Skeletal muscle cell (primary cell): ENCODE results near the gene VKORC1L1.
"Not testable (repeated sequence)": the region's sequence is repeated elsewhere in the genome, so short reads cannot be mapped to it uniquely, and the experiment has no call there.

Experiments used
- DNase-seq: peaks from one replicate; pipeline ENCODE4 v3.0.0-alpha.2; 2010; ENCODE audit warnings: low read depth
- H3K4me3 ChIP-seq: 2 replicates; pipeline ENCODE4 v1.5.1; 2011; ENCODE audit warnings: low read depth, mild to moderate bottlenecking, control low read depth, low read length, moderate library complexity

Gene VKORC1L1

DNA sequence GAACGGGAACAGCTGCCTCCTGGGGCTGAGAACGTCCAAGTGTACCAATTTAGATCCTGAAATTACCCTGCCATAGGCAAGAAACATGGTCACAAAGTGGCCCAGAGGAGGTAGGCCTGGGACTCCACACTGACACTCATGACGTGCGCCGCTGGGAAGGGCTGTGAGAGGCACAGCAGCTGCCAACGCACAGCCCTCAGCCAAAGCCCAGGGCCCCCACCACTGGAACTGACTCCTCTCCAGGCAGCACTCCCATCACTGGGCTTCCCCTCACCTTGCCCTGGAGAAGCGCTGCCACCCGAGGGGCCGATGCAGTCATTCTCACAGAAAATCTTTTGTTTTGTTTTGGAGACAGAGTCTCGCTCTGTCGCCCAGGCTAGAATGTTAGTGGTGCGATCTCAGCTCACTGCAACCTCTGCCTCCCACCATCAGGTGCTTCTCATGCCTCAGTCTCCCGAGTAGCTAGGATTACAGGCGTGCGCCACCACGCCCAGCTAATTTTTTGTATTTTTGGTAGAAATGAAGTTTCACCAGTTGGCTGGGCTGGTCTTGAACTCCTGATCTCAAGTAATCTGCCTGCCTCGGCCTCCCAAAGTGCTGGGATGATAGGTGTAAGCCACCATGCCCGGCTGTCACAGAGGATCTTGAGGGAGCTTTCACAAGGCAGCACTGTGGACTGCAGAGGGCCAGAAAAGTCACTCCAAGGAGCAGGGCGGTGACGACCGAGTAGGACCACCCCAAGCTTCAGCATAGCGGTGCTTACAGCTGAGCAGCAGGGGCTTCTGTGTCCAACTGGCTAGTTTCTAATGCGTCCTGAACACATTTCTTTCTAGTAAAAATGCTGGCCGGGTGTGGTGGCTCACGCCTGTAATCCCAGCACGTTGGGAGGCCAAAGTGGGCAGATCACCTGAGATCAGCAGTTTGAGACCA lies 95.6 kb downstream of the VKORC1L1 start:
- no peak for DNase-seq

GRCh38 chr7:65971021-65971420 lies 98.1 kb downstream of the VKORC1L1 start:
- no peak for DNase-seq
- H3K4me3 ChIP-seq, result no peak overlapping the region

More for the DNA sequence above, 95.6 kb downstream of the VKORC1L1 start:
- no peak overlapping the region for H3K4me3 ChIP-seq

- no peak overlapping the region for H3K4me3 ChIP-seq
- no peak for DNase-seq
These were observed 100.1 kb downstream of the VKORC1L1 start for GRCh38 chr7:65972976-65973375.

DNA sequence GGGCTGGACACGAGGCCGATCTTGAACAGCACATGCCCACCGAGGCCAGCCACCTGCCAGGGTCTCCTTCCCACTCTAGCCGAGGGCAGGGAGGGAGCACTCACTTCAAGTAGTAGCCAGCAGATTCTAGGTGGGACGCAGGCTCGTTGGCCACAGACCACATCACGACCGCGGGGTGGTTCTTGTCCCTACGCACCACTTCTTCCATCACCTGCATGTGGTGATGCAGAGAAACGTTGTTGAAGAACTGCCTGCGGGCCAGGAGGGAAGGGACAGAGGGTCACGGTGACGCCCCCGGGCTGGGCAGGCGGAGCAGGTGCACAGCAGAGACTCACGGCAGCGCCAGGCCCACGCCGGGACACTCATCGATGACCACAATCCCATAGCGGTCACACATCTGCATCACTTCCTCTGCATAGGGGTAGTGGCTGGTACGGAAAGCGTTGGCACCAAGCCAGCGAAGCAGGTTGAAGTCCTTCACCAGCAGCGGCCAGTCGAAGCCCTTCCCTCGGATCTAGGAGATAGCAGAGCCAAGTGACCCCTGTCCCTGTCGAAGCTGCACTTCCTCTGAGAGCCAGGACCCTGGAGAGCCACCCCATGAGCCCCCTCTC lies 101.4 kb downstream of the VKORC1L1 start:
- no peak overlapping the region for H3K4me3 ChIP-seq
- DNase-seq, result no peak

- H3K4me3 ChIP-seq, result no peak overlapping the region
- DNase-seq, result no peak
These were observed 102.0 kb downstream of the VKORC1L1 start for GRCh38 chr7:65974876-65975275.

DNA sequence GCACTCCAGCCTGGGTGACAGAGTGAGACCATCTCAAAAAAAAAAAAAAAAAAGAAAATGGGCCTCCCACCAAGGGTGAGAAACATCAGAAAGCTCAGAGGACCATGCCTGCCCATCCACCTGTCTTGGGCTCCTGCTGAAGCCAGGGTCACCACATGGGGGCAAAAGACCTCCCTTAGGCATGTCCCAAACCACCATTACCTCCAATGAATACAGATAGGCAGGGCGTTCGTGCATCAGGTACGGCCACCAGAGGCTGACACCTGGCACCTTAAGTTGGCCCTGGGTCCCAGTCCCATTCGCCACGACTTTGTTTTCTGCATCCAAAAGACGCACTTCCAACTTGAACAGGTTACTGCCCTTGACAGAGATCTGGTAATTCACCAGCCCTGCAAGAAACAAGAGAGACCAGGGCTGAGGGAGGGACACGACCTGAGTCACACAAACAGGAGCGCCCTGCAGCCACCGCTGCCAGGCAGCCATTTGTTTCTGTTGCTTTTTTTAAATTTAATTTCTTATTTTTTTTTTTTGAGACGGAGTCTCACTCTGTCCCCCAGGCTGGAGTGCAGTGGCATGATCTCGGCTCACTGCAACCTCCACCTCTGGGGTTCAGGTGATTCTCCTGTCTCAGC lies 103.1 kb downstream of the VKORC1L1 start:
- no peak for DNase-seq
- no peak overlapping the region for H3K4me3 ChIP-seq

DNA sequence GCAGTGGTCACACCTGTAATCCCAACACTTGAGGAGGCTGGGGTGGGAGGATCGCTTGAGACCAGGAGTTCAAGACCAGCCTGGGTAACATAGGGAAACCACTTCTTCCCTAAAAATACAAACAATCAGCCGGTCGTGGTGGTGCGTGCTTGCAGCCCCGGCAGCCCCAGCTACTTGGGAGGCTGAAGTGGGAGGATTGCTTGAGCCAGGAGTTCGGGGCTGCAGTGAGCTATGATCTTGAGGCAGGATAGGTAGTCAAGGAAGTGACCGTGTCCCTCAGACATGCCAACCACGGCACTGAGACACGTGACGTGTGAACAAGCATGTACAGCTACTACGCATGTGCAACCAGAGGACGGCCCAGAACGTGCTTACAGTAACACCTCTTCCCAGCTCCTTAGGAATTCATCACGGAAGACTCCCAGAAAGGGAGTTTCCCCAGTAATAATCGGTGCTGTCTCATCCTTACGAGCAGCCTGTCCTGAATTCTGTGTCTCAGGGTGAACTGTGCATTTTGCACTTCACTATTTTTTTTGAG lies 103.9 kb downstream of the VKORC1L1 start:
- DNase-seq, result no peak
- H3K4me3 ChIP-seq, result no peak overlapping the region

DNA sequence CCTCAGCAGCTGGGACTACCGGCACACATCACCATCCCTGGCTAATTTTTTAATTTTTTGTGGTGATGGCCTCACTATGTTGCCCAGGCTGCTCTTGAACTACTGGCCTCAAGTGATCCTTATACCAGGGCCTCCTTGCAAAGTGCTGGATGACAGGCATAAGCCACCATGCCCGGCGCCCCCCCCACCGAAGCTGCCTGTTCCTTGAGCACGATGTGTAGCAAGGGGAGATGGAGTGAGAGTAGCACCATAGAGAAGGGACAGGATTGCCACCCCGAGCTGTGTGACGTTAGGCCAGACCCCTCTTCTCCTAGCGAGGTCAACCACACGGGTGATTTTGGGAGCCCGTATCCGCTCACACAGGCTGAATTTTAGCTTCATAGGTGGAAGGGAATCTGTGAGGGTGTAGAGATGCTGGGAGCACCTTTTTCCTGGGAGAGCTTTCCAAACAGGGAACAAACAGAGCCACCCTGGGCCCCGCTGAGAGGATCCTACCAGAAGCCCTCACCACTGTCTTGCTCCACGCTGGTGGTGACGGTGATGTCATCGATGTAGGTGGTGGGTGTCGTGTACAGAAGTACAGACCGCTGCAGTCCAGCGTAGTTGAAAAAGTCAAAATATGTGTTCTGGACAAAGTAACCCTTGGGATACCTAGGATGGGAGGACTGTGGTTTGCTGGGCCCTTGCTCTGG lies 106.2 kb downstream of the VKORC1L1 start:
- no peak for DNase-seq
- no peak overlapping the region for H3K4me3 ChIP-seq

- no peak for DNase-seq
- no peak overlapping the region for H3K4me3 ChIP-seq
These were observed 107.0 kb downstream of the VKORC1L1 start for GRCh38 chr7:65979583-65980477.

DNA sequence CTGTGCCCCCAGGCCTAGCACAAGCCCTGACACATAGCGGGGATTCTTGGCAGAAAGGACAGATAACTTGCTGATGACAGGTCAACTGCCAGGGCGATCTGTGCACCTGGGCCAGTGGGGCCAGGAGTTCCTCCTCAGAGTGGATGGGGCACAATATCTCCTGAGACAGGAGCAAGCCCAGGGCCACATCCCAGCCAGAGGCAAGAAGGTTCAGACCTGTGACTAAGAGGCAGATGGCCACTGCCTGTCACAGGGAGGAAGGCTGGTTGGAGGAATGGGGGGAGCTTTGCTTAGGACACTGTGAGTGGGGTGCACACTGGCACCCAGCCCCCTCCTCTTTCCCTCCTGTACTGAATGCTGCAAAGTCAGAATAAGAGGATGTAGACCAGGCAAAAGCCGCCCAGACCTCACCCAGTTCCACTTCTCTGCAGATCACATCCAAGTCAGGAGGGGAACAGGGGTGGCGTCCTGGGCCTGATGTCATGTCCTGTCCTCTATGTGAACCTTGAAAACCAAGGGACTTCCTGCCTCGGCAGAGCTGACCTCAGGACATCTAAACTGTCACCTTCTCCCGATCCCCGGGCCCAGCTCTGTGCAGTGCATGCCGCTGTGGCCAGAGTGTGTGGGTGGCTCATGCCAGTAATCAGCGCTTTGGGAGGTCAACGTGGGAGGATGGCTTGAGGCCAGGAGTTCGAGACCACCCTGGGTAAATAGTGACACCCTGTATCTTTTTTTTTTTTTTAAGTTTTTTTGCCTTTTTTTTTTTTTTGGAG lies 107.8 kb downstream of the VKORC1L1 start:
- no peak for DNase-seq
- H3K4me3 ChIP-seq, result peak overlapping the region; percentile 72

DNA sequence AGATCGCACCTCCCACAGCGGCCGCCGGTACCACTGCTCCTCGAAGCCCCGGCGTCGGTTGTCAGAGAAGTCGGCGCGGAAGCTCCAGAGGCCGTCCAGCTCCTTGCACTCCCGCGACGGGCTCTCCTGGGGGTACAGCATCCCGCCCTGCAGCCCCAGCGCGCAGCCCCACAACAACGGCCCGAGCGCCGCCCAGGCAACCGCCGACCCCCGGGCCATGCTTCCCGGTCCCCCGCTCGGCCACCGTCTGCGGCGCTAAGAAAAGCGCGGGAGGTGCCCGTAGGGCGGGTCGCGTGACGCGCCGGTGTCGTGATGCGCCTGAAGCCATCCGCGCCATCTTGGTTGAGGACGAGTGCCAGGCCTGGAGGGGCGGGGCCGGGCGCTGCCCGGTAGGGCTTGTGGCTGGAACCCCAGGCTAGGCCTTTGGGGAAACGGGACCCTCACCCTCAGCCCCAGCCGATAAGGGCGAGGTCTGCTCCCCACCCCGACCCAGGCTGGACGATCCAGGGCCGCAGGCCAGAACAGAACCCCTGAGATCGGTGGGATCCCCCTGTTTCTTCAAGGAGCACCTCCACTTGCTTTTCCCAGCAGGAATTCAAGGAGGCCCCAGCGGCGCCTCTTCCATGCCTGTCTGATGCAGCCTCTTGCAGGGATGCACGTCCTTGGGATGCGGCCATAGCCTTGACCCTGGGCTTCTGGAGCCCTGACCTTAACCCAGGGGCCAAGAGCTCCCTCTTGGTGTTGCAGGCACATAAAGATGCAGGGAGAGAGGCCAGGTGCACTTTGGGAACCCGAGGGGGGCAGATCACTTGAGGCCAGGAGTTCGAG lies 109.3 kb downstream of the VKORC1L1 start, which contains the start of gene GUSB:
GUSB (minus strand) TSS at position 249 of the 828 bp plus-strand sequence; CDS start at position 219, 30 bp downstream.
- DNase-seq, result peak; percentile 48
- H3K4me3 ChIP-seq, result peak within 1 kb of the TSS; percentile 72

DNA sequence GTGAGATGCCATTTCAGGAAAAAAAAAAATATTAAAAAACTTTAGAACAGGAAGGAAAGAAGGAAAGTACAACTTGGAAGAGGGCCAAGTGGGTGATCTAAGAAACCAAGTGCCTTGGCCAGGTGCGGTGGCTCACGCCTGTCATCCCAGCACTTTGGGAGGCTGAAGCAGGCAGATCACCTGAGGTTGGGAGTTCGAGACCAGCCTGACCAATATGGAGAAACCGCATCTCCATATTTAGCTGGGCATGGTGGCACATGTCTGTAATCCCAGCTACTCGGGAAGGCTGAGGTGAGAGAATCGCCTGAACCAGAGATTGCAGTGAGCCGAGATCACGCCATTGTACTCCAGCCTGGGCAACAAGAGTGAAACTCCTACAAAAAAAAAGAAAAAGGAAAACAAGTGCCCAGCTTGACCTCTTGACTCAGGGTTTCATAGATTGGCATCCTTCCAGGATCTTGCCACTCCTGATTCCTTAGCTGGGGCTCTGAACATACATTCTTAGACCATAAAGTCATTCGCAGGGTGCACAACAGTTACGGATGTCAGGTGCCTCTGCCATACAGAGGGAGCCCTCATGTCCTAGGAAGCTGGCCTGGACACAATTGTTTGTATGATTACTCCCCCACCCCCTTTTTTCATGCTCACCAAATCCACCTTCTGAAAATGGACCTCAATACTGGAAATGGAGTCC lies 111.2 kb downstream of the VKORC1L1 start:
- DNase-seq, result no peak
- no peak overlapping the region for H3K4me3 ChIP-seq

GRCh38 chr7:65988084-65988483 lies 115.2 kb downstream of the VKORC1L1 start:
- no peak for DNase-seq

DNA sequence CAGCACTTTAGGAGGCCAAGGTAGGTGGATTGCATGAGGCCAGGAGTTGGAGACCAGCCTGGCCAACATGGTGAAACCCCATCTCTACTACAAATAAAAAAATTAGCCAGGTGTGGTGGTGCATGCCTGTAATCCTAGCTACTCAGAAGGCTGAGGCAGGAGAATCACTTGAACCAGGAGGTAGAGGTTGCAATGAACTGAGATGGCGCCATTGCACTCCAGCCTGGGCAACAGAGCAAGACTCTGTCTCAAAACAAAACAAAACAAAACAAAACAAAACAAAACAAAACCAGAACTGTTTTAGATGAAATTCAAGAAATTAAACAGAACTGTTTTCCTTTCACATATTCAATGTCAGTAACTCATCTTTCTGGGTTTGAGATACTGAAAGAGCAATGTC lies 115.6 kb downstream of the VKORC1L1 start:
- DNase-seq, H3K4me3 ChIP-seq: not testable (repeated sequence)

More at GRCh38 chr7:65988084-65988483, 115.2 kb downstream of the VKORC1L1 start:
- no peak overlapping the region for H3K4me3 ChIP-seq

- no peak for DNase-seq
These were observed 116.8 kb downstream of the VKORC1L1 start for GRCh38 chr7:65989694-65990080.

GRCh38 chr7:65991829-65992228 lies 119.0 kb downstream of the VKORC1L1 start:
- not testable (repeated sequence) for DNase-seq, H3K4me3 ChIP-seq

More at GRCh38 chr7:65989694-65990080, 116.8 kb downstream of the VKORC1L1 start:
- H3K4me3 ChIP-seq, result no peak overlapping the region
